H1 (cell line): Measurements from ENCODE around the gene NCAM1. TPM values are rescaled to one million over a fixed set of nuclear protein-coding genes. Genes with fewer than 3 reads are reported as not detected.

ENCODE experiments used
- CTCF ChIA-PET: fragments of 300-600 bp; sonication (Branson Sonifier 250); formaldehyde crosslinking; loops from one replicate; lab custom pipeline; 2021; ENCODE audit not compliant: partially characterized antibody; lab: Charles Lee
- POLR2A ChIA-PET: fragments of 300-600 bp; sonication (Branson Sonifier 250); formaldehyde crosslinking; loops from one replicate; lab custom pipeline; 2021; ENCODE audit warnings: inconsistent platforms; ENCODE audit not compliant: partially characterized antibody; lab: Charles Lee
- DNase-seq, 2 experiments: peaks; one replicate each; pipeline versions ENCODE4 v3.0.0 to v3.0.0-alpha.2; 2010 to 2022; ENCODE audit warnings: low spot score in 2 of 2, low read depth in 1 of 2, mixed read lengths in 1 of 2
- FAIRE-seq: peaks from 2 replicates; lab custom pipeline; 2011; peaks lifted over from hg19 to GRCh38; lab: Jason Lieb, UNC
- H2AFZ ChIP-seq: 2 replicates; pipeline ENCODE4 v1.8.1; 2012; ENCODE audit warnings: low read length, inconsistent platforms
- H2AK5ac ChIP-seq: 2 replicates; pipeline ENCODE4 v1.6.1; 2013; ENCODE audit warnings: low read depth, low read length
- H2BK120ac ChIP-seq: replicated peaks from 2 replicates; pipeline ENCODE3; 2013; ENCODE audit warnings: low read depth, low read length, inconsistent platforms
- H2BK12ac ChIP-seq: 2 replicates; pipeline ENCODE4 v1.6.1; 2013; ENCODE audit warnings: low read depth, low read length
- H2BK15ac ChIP-seq: 2 replicates; pipeline ENCODE4 v1.6.1; 2013; ENCODE audit warnings: low read length
- H2BK20ac ChIP-seq: 2 replicates; pipeline ENCODE4 v1.6.1; 2013; ENCODE audit warnings: low read length
- H2BK5ac ChIP-seq: 2 replicates; pipeline ENCODE4 v1.6.1; 2013; ENCODE audit warnings: low read depth, low read length
- H3K14ac ChIP-seq: 2 replicates; pipeline ENCODE4 v1.6.1; 2013; ENCODE audit warnings: inconsistent platforms; ENCODE audit not compliant: insufficient read length
- H3K18ac ChIP-seq: 2 replicates; pipeline ENCODE4 v1.6.1; 2013; ENCODE audit warnings: low read length; ENCODE audit errors: extremely low read depth
- H3K23ac ChIP-seq: 2 replicates; pipeline ENCODE4 v1.6.1; 2013; ENCODE audit warnings: inconsistent platforms; ENCODE audit not compliant: insufficient read length
- H3K23me2 ChIP-seq: 2 replicates; pipeline ENCODE4 v1.6.1; 2013; ENCODE audit warnings: low read depth, low read length
- H3K27ac ChIP-seq: 2 replicates; pipeline ENCODE4 v1.6.1; 2011; ENCODE audit warnings: low read depth, low read length, inconsistent platforms
- H3K27me3 ChIP-seq, 4 experiments: replicated peaks in 1 of 4; 1 replicate in 1 of 4; 2 replicates in 3 of 4; pipeline versions ENCODE4 v1.6.1 to v1.8.1; 2011 to 2013; ENCODE audit warnings: low read length in 3 of 4, mild to moderate bottlenecking in 3 of 4, inconsistent platforms in 2 of 4, mixed read lengths in 2 of 4, moderate library complexity in 1 of 4; ENCODE audit not compliant: control insufficient read depth in 3 of 4, insufficient read depth in 3 of 4; ENCODE audit errors: extremely low read depth in 1 of 4
- H3K36me3 ChIP-seq, 4 experiments: 2 replicates each; pipeline versions ENCODE4 v1.6.1 to v1.8.1; 2011 to 2013; ENCODE audit warnings: mild to moderate bottlenecking in 4 of 4, low read length in 3 of 4, moderate library complexity in 2 of 4, control low read depth in 1 of 4, inconsistent platforms in 1 of 4; ENCODE audit not compliant: insufficient read depth in 4 of 4, control insufficient read depth in 2 of 4
- H3K4ac ChIP-seq: replicated peaks from 2 replicates; pipeline ENCODE3; 2013; ENCODE audit warnings: low read length, low read depth, mixed read lengths, inconsistent platforms; ENCODE audit not compliant: insufficient read length
- H3K4me1 ChIP-seq, 4 experiments: replicated peaks in 1 of 4; 1 replicate in 1 of 4; 2 replicates in 3 of 4; pipeline versions ENCODE4 v1.6.1 to v1.8.1; 2011 to 2013; ENCODE audit warnings: low read length in 3 of 4, inconsistent platforms in 2 of 4, mixed read lengths in 1 of 4; ENCODE audit not compliant: insufficient read depth in 4 of 4, control insufficient read depth in 3 of 4
- H3K4me2 ChIP-seq, 2 experiments: 2 replicates each; pipeline versions ENCODE4 v1.6.1 to v1.8.1; 2011 to 2013; ENCODE audit warnings: low read depth in 2 of 2, low read length in 2 of 2, control low read depth in 1 of 2, inconsistent platforms in 1 of 2, mild to moderate bottlenecking in 1 of 2; ENCODE audit not compliant: insufficient read depth in 1 of 2
- H3K4me3 ChIP-seq, 4 experiments: fragments of 200-600, 300-600 bp in 1 of 4; sonication (generic), shearing (Covaris generic), sonication (Bioruptor Twin) in 1 of 4; 2 replicates each; pipeline versions ENCODE4 v1.5.1 to v1.8.1; 2011 to 2016; ENCODE audit warnings: low read length in 4 of 4, low read depth in 3 of 4, control low read depth in 2 of 4, inconsistent platforms in 2 of 4, mild to moderate bottlenecking in 2 of 4, mixed read lengths in 1 of 4, moderate library complexity in 1 of 4; ENCODE audit not compliant: insufficient read depth in 2 of 4; ENCODE audit errors: extremely low read depth in 1 of 4
- H3K56ac ChIP-seq: replicated peaks from 2 replicates; pipeline ENCODE3; 2013; ENCODE audit warnings: low read depth, mild to moderate bottlenecking, mixed read lengths, low read length, inconsistent platforms; ENCODE audit not compliant: insufficient read length
- H3K79me1 ChIP-seq: 2 replicates; pipeline ENCODE4 v1.6.1; 2013; ENCODE audit warnings: low read depth, low read length, control low read depth
- H3K79me2 ChIP-seq, 2 experiments: 2 replicates each; pipeline versions ENCODE4 v1.6.1 to v1.8.1; 2012 to 2013; ENCODE audit warnings: low read length in 2 of 2, mild to moderate bottlenecking in 2 of 2, inconsistent platforms in 1 of 2; ENCODE audit not compliant: insufficient read depth in 2 of 2, control insufficient read depth in 1 of 2
- H3K9ac ChIP-seq, 4 experiments: replicated peaks in 1 of 4; 1 replicate in 1 of 4; 2 replicates in 3 of 4; pipeline versions ENCODE4 v1.6.1 to v1.8.1; 2011 to 2013; ENCODE audit warnings: low read depth in 3 of 4, low read length in 3 of 4, control low read depth in 2 of 4, mild to moderate bottlenecking in 2 of 4, moderate library complexity in 2 of 4, inconsistent platforms in 1 of 4; ENCODE audit errors: extremely low read depth in 1 of 4
- H3K9me3 ChIP-seq, 2 experiments: 2 replicates each; pipeline versions ENCODE4 v1.6.1 to v1.8.1; 2012 to 2013; ENCODE audit warnings: mild to moderate bottlenecking in 2 of 2, moderate library complexity in 2 of 2, control low read depth in 1 of 2, inconsistent platforms in 1 of 2, low read depth in 1 of 2, low read length in 1 of 2, mixed read lengths in 1 of 2; ENCODE audit not compliant: insufficient read depth in 2 of 2
- H4K20me1 ChIP-seq, 2 experiments: replicated peaks in 1 of 2; 2 replicates each; pipeline versions ENCODE3 to v1.8.1; 2011 to 2013; ENCODE audit warnings: inconsistent platforms in 2 of 2, low read length in 2 of 2, mild to moderate bottlenecking in 1 of 2; ENCODE audit not compliant: insufficient read depth in 2 of 2, control insufficient read depth in 1 of 2
- H4K5ac ChIP-seq: 2 replicates; pipeline ENCODE4 v1.6.1; 2013; ENCODE audit warnings: low read length, low read depth, mixed read lengths, inconsistent platforms; ENCODE audit not compliant: insufficient read length
- H4K8ac ChIP-seq: 2 replicates; pipeline ENCODE4 v1.8.0; 2013; ENCODE audit warnings: mild to moderate bottlenecking, moderate library complexity, low read length, inconsistent platforms; ENCODE audit not compliant: insufficient read depth; ENCODE audit errors: extremely low read depth
- H4K91ac ChIP-seq: replicated peaks from 2 replicates; pipeline ENCODE3; 2013; ENCODE audit warnings: low read length, mixed read lengths, inconsistent platforms; ENCODE audit not compliant: insufficient read length
- ASH2L ChIP-seq: fragments of 200-600, 300-600 bp; sonication (generic); IDR thresholded peaks from one replicate; pipeline ENCODE4 v1.7.1; 2017; ENCODE audit warnings: low read length
- NRF1 ChIP-seq: IDR thresholded peaks from 2 replicates; pipeline ENCODE4 v1.6.1; 2011; ENCODE audit warnings: mild to moderate bottlenecking, low read depth, low read length, improper control_type of control experiment
- RBBP5 ChIP-seq: IDR thresholded peaks from 2 replicates; pipeline ENCODE4 v1.7.1; 2012; ENCODE audit warnings: low read depth, mild to moderate bottlenecking, inconsistent platforms, low read length, moderate library complexity, borderline replicate concordance
- RNF2 ChIP-seq: fragments of 200-900, 300-1000 bp; sonication (generic); IDR thresholded peaks from 2 replicates; pipeline ENCODE4 v1.7.1; 2016; ENCODE audit warnings: borderline replicate concordance, low read depth, mild to moderate bottlenecking, antibody characterized with exemption, low read length; ENCODE audit not compliant: poor library complexity, severe bottlenecking; ENCODE audit errors: missing control alignments
- SIN3A ChIP-seq, 2 experiments: IDR thresholded peaks in 1 of 2; conservative IDR thresholded peaks in 1 of 2; 2 replicates each; pipeline ENCODE4 v1.6.1; 2011 to 2012; ENCODE audit warnings: low read length in 2 of 2, improper control_type of control experiment in 1 of 2, low read depth in 1 of 2, mild to moderate bottlenecking in 1 of 2
- SRF ChIP-seq: IDR thresholded peaks from 2 replicates; pipeline ENCODE4 v1.6.1; 2011; ENCODE audit warnings: mild to moderate bottlenecking, low read depth, low read length, moderate library complexity
- USF2 ChIP-seq: IDR thresholded peaks from 2 replicates; pipeline ENCODE4 v1.6.1; 2011; ENCODE audit warnings: low read length, improper control_type of control experiment
- ZNF274 ChIP-seq: IDR thresholded peaks from 2 replicates; pipeline ENCODE4 v1.7.0; 2012; ENCODE audit warnings: low read length, borderline replicate concordance; ENCODE audit errors: extremely low read depth
- WGBS, 2 experiments: shearing (Covaris generic) in 1 of 2; methylation state at CpG; one replicate each; pipeline versions ENCODE4 v1.1.6 to v1.1.7; 2013 to 2015; ENCODE audit warnings: low lambda C conversion rate in 2 of 2, mixed read lengths in 2 of 2, inconsistent platforms in 1 of 2, low coverage in 1 of 2, missing lambda C conversion rate in 1 of 2; ENCODE audit not compliant: insufficient replicate concordance in 2 of 2, insufficient coverage in 1 of 2, insufficient read length in 1 of 2; ENCODE audit errors: extremely low coverage in 1 of 2, missing lambda C conversion rate in 1 of 2; 5-methylcytosine and 5-hydroxymethylcytosine counted together
- polyA plus RNA-seq, 7 experiments: library from polyadenylated mRNA; depleted of rRNA in 3 of 7; stranded (reverse) in 5 of 7; unstranded in 2 of 7; fragments of >200 nt in 5 of 7; fragments of 200-250 nt in 2 of 7; gene quantifications; 1 replicate in 5 of 7; 2 replicates in 1 of 7; 4 replicates in 1 of 7; pipeline versions ENCODE4 v1.2.1 to v1.2.3, GENCODE V29; 2011 to 2013; ENCODE audit warnings: missing spikeins in 2 of 7, mixed read lengths in 2 of 7
- total RNA-seq: library from RNA; stranded (reverse); fragmentation: NEBNext Ultra II Directional; extraction: Animal tissue kit (Norgen Biotek cat#: 25700); gene quantifications from 2 replicates; pipeline ENCODE4 v1.2.1, GENCODE V29; 2021

Gene NCAM1
- total and polyA plus RNA-seq, 2 of the 8 experiments (the other 6 are each of a cell fraction or from before 2014, with no cell fraction given), result 3.1 to 4.3 TPM

GRCh38 chr11:113243696-113244095 is 282.5 kb downstream of the NCAM1 start:
- Histone ChIP-seq H3K56ac (no peak overlapping the region), H4K91ac (no peak overlapping the region), H3K9ac (no peak overlapping the region), H3K4me1 (peaks cover 0 to 8% (median 6%) of the 10 kb centered on the region in 4 experiments; a peak in 4 of 7 replicates), H3K27me3 (no peaks in the 10 kb centered on the region), H4K20me1 (no peaks in the 10 kb centered on the region), H3K36me3 (no peaks in the 10 kb centered on the region), H4K8ac (no peak overlapping the region), H3K4ac (no peak overlapping the region), H2BK12ac (no peak overlapping the region), H3K18ac (no peak overlapping the region), H3K27ac (no peak overlapping the region), H2BK120ac (no peak overlapping the region), H2BK5ac (no peak overlapping the region), H2BK20ac (no peak overlapping the region), H3K23ac (no peak overlapping the region), H2BK15ac (no peak overlapping the region), H3K79me2 (no peaks in the 10 kb centered on the region), H3K79me1 (no peaks in the 10 kb centered on the region), H3K14ac (no peak overlapping the region), H2AFZ (peak overlapping the region; percentile 99; the same call in 1 of the 2 replicates), H3K4me3 (no peak overlapping the region), H3K23me2 (no peaks in the 10 kb centered on the region), H2AK5ac (no peak overlapping the region), H3K4me2 (no peak overlapping the region), H4K5ac (no peak overlapping the region), H3K9me3 (no peaks in the 10 kb centered on the region)
- DNase-seq (no peak), FAIRE-seq (no peak)
- POLR2A ChIA-PET, result no interaction called here
- TF ChIP-seq ZNF274, result no peak
- TF ChIP-seq RNF2, result no peak
- no peak for TF ChIP-seq SIN3A (conservative IDR thresholded peaks at IDR 0.05 in 1 of 2, IDR thresholded peaks at IDR 0.05 in 1 of 2; ENCODE audit: low read depth in 1 of 2, low read length in 2 of 2)
- no peak for TF ChIP-seq NRF1
- TF ChIP-seq USF2, result no peak
- no peak for TF ChIP-seq ASH2L
- no peak for TF ChIP-seq SRF
- TF ChIP-seq RBBP5, result no peak
- 87% methylated on average over 5 of the region's 5 CpGs; no CpG with 5 or more reads in 1 of the 2 experiments for WGBS, 2 experiments
- CTCF ChIA-PET, result interaction anchor here (0.8 to 1.7 kb wide), 3 partner anchors 12 to 772 kb away, joined by 3 to 4 read pairs (median 4); no protein-coding TSS in a partner anchor
